Ectodermal cell (in vitro differentiated cells): ENCODE data around the gene METTL26.
A peak's percentile ranks its signal among the peaks of the same experiment; 100 is the strongest.

Source experiments
- H3K27ac ChIP-seq: 2 replicates; pipeline ENCODE4 v1.7.0; 2013; ENCODE audit warnings: mild to moderate bottlenecking, low read depth, low read length; ENCODE audit not compliant: insufficient read depth, poor library complexity, severe bottlenecking
- H3K27me3 ChIP-seq: 2 replicates; pipeline ENCODE4 v1.7.0; 2013; ENCODE audit warnings: mild to moderate bottlenecking, low read length; ENCODE audit not compliant: insufficient read depth, control insufficient read depth, poor library complexity, severe bottlenecking
- H3K36me3 ChIP-seq: one replicate; pipeline ENCODE4 v1.7.0; 2013; ENCODE audit warnings: low read length; ENCODE audit not compliant: control insufficient read depth, insufficient read depth
- H3K4me1 ChIP-seq: one replicate; pipeline ENCODE4 v1.7.0; 2013; ENCODE audit warnings: low read length; ENCODE audit not compliant: control insufficient read depth, insufficient read depth
- H3K4me3 ChIP-seq: 2 replicates; pipeline ENCODE4 v1.7.0; 2013; ENCODE audit warnings: low read depth, low read length, control low read depth; ENCODE audit not compliant: insufficient read depth
- H3K9me3 ChIP-seq: 2 replicates; pipeline ENCODE4 v1.7.0; 2013; ENCODE audit warnings: mild to moderate bottlenecking, low read length, moderate library complexity; ENCODE audit not compliant: control insufficient read depth
- whole genome bisulfite sequencing, 2 experiments: methylation state at CpG; one replicate each; pipeline ENCODE4 v1.1.7; 2013; ENCODE audit warnings: missing lambda C conversion rate in 2 of 2; 5-methylcytosine and 5-hydroxymethylcytosine counted together

Gene METTL26

GRCh38 chr16:654034-654433 is 17.9 kb upstream of the METTL26 start:
- Histone ChIP-seq H3K4me1 (no peaks in the 10 kb centered on the region), H3K4me3 (no peak overlapping the region), H3K36me3 (peaks cover 4% of the 10 kb centered on the region), H3K9me3 (no peaks in the 10 kb centered on the region), H3K27me3 (no peaks in the 10 kb centered on the region), H3K27ac (no peak overlapping the region)
- 92 to 96% methylated on average over 12 of the region's 12 CpGs for WGBS, 2 experiments

- no peaks in the 10 kb centered on the region for H3K27me3 ChIP-seq
- H3K4me3 ChIP-seq: no peak overlapping the region
- H3K4me1 ChIP-seq: no peaks in the 10 kb centered on the region
- H3K9me3 ChIP-seq: no peaks in the 10 kb centered on the region
- WGBS, 2 experiments: 93 to 95% methylated on average over 28 of the region's 28 CpGs
- peaks cover 4% of the 10 kb centered on the region for H3K36me3 ChIP-seq
- no peak overlapping the region for H3K27ac ChIP-seq
Measured at GRCh38 chr16:652454-653305, 16.6 kb upstream of the METTL26 start.

- H3K4me1 ChIP-seq: no peaks in the 10 kb centered on the region
- no peaks in the 10 kb centered on the region for H3K27me3 ChIP-seq
- no peak overlapping the region for H3K4me3 ChIP-seq
- H3K9me3 ChIP-seq: no peaks in the 10 kb centered on the region
- WGBS, 2 experiments: 95% methylated on average over 22 of the region's 22 CpGs
- H3K27ac ChIP-seq: no peak overlapping the region
- peaks cover 4% of the 10 kb centered on the region for H3K36me3 ChIP-seq
Measured at GRCh38 chr16:651844-652243, 15.7 kb upstream of the METTL26 start.

- no peaks in the 10 kb centered on the region for H3K4me1 ChIP-seq
- peak overlapping the region; percentile 70 for H3K4me3 ChIP-seq
- peaks cover under 1% of the 10 kb centered on the region for H3K36me3 ChIP-seq
- no peaks in the 10 kb centered on the region for H3K9me3 ChIP-seq
- WGBS, 2 experiments: 10 to 11% methylated on average over 44 of the region's 44 CpGs
- H3K27me3 ChIP-seq: no peaks in the 10 kb centered on the region
- H3K27ac ChIP-seq: no peak overlapping the region
Measured at GRCh38 chr16:649631-650030, 13.5 kb upstream of the METTL26 start.

- peak within 1 kb of the TSS; percentile 70 for H3K4me3 ChIP-seq
- 2 to 3% methylated on average over 91 of the region's 91 CpGs for WGBS, 2 experiments
- H3K36me3 ChIP-seq: no peaks in the 10 kb centered on the region
- H3K4me1 ChIP-seq: no peaks in the 10 kb centered on the region
- peaks cover 3% of the 10 kb centered on the region for H3K27me3 ChIP-seq
- H3K27ac ChIP-seq: no peak within 1 kb of the TSS
- H3K9me3 ChIP-seq: no peaks in the 10 kb centered on the region
Measured at GRCh38 chr16:648781-649589, 12.9 kb upstream of the METTL26 start, which contains the start of gene WDR90. Gene WDR90, plus strand, starts transcription at chr16:649365. Its CDS starts 52 bp downstream, at chr16:649417.

GRCh38 chr16:648071-648780 is 12.1 kb upstream of the METTL26 start:
- Histone ChIP-seq H3K9me3 (no peaks in the 10 kb centered on the region), H3K36me3 (no peaks in the 10 kb centered on the region), H3K27ac (no peak overlapping the region), H3K4me1 (no peaks in the 10 kb centered on the region), H3K27me3 (peaks cover 11% of the 10 kb centered on the region), H3K4me3 (peak overlapping the region; percentile 70)
- 55 to 60% methylated on average over 24 of the region's 24 CpGs for WGBS, 2 experiments

GRCh38 chr16:647173-647902 is 11.2 kb upstream of the METTL26 start:
- no peaks in the 10 kb centered on the region for H3K9me3 ChIP-seq
- H3K36me3 ChIP-seq: no peaks in the 10 kb centered on the region
- H3K27ac ChIP-seq: no peak overlapping the region
- H3K4me3 ChIP-seq: no peak overlapping the region
- H3K27me3 ChIP-seq: peaks cover 19% of the 10 kb centered on the region
- WGBS, 2 experiments: 94 to 96% methylated on average over 25 of the region's 25 CpGs
- H3K4me1 ChIP-seq: no peaks in the 10 kb centered on the region

- 94 to 95% methylated on average over 22 of the region's 22 CpGs for WGBS, 2 experiments
- Histone ChIP-seq H3K27ac (no peak overlapping the region), H3K4me3 (no peak overlapping the region), H3K36me3 (no peaks in the 10 kb centered on the region), H3K4me1 (no peaks in the 10 kb centered on the region), H3K9me3 (no peaks in the 10 kb centered on the region), H3K27me3 (peaks cover 26% of the 10 kb centered on the region)
Measured at GRCh38 chr16:646679-647172, 10.6 kb upstream of the METTL26 start.

- H3K4me3 ChIP-seq: no peak overlapping the region
- no peaks in the 10 kb centered on the region for H3K36me3 ChIP-seq
- H3K9me3 ChIP-seq: no peaks in the 10 kb centered on the region
- peaks cover 6% of the 10 kb centered on the region for H3K4me1 ChIP-seq
- H3K27me3 ChIP-seq: peaks cover 32% of the 10 kb centered on the region
- H3K27ac ChIP-seq: no peak overlapping the region
- WGBS, 2 experiments: 90 to 91% methylated on average over 32 of the region's 32 CpGs
Measured at GRCh38 chr16:645852-646678, 10.0 kb upstream of the METTL26 start.
